Kidney epithelial cell (primary cell): Measurements from ENCODE around the gene RAB10. TPM values are rescaled to one million over a fixed set of nuclear protein-coding genes. Genes with fewer than 3 reads are reported as not detected.

Experiments
- DNase-seq: peaks from one replicate; pipeline ENCODE4 v3.0.0-alpha.2; 2010; ENCODE audit warnings: low read depth
- H3K27me3 ChIP-seq: 2 replicates; pipeline ENCODE4 v1.6.0; 2011; ENCODE audit warnings: low read length; ENCODE audit not compliant: control insufficient read depth, insufficient read depth
- H3K36me3 ChIP-seq: 2 replicates; pipeline ENCODE4 v1.5.1; 2011; ENCODE audit warnings: low read length; ENCODE audit not compliant: control insufficient read depth, insufficient read depth
- H3K4me3 ChIP-seq: 2 replicates; pipeline ENCODE4 v1.5.1; 2011; ENCODE audit warnings: low read depth, mild to moderate bottlenecking, control low read depth, low read length
- CTCF ChIP-seq: IDR thresholded peaks from 2 replicates; pipeline ENCODE4 v1.5.1; 2011; ENCODE audit warnings: mild to moderate bottlenecking, moderate library complexity, low read length, control low read depth, inconsistent platforms; ENCODE audit not compliant: insufficient read depth, poor library complexity, severe bottlenecking
- total RNA-seq: library from RNA; depleted of rRNA; stranded (reverse); fragments of >200 nt; gene quantifications from 2 replicates; pipeline ENCODE4 v1.2.3, GENCODE V29; 2015

Gene RAB10
- total RNA-seq, 1 donor from 2014 or later: 201 TPM

- H3K4me3 ChIP-seq: no peak overlapping the region
- no peak for TF ChIP-seq CTCF
- H3K36me3 ChIP-seq: no peaks in the 10 kb centered on the region
- no peaks in the 10 kb centered on the region for H3K27me3 ChIP-seq
- DNase-seq: no peak
Observed at GRCh38 chr2:26136451-26136850, 102.6 kb downstream of the RAB10 start.

- no peak overlapping the region for H3K4me3 ChIP-seq
- DNase-seq: no peak
- H3K36me3 ChIP-seq: no peaks in the 10 kb centered on the region
- TF ChIP-seq CTCF: no peak
- no peaks in the 10 kb centered on the region for H3K27me3 ChIP-seq
Observed at GRCh38 chr2:26139269-26140183, 105.6 kb downstream of the RAB10 start.

- TF ChIP-seq CTCF: no peak
- no peak for DNase-seq
- Histone ChIP-seq H3K36me3 (no peaks in the 10 kb centered on the region), H3K27me3 (no peaks in the 10 kb centered on the region), H3K4me3 (no peak overlapping the region)
Observed at GRCh38 chr2:26141145-26141769, 107.4 kb downstream of the RAB10 start.

- Histone ChIP-seq H3K36me3 (no peaks in the 10 kb centered on the region), H3K4me3 (no peak overlapping the region), H3K27me3 (no peaks in the 10 kb centered on the region)
- no peak for TF ChIP-seq CTCF
- no peak for DNase-seq
Observed at GRCh38 chr2:26144031-26144430, 110.1 kb downstream of the RAB10 start.

GRCh38 chr2:26144953-26145680 lies 111.2 kb downstream of the RAB10 start:
- no peak for DNase-seq
- TF ChIP-seq CTCF: peak; percentile 68
- Histone ChIP-seq H3K36me3 (no peaks in the 10 kb centered on the region), H3K4me3 (no peak overlapping the region), H3K27me3 (no peaks in the 10 kb centered on the region)
